Stomach (tissue), 4 donors: ENCODE measurements around the gene TENT4B.

ENCODE experiments used
- POLR2A ChIP-seq, 4 donors: fragments of 450-650 bp; IDR thresholded peaks; one replicate each; pipeline ENCODE4 v1.6.1; 2016; ENCODE audit warnings: antibody characterized with exemption in 4 of 4, control low read depth in 2 of 4, mild to moderate bottlenecking in 1 of 4, moderate library complexity in 1 of 4
- POLR2AphosphoS5 ChIP-seq, 3 donors: sonication (generic); formaldehyde crosslinking; IDR thresholded peaks; one replicate each; pipeline ENCODE4 v1.6.1; 2016; ENCODE audit warnings: antibody characterized with exemption in 3 of 3
- TF ChIP-seq, protein P1 (sequence below), 7 experiments: fragments of 450-650 bp in 4 of 7; fragments of 200-600 bp in 3 of 7; sonication (generic) in 3 of 7; IDR thresholded peaks; one replicate each; pipeline ENCODE4 v1.5.1; 2016 to 2019; ENCODE audit warnings: antibody characterized with exemption in 7 of 7, control low read depth in 2 of 7, mild to moderate bottlenecking in 1 of 7

DNA sequence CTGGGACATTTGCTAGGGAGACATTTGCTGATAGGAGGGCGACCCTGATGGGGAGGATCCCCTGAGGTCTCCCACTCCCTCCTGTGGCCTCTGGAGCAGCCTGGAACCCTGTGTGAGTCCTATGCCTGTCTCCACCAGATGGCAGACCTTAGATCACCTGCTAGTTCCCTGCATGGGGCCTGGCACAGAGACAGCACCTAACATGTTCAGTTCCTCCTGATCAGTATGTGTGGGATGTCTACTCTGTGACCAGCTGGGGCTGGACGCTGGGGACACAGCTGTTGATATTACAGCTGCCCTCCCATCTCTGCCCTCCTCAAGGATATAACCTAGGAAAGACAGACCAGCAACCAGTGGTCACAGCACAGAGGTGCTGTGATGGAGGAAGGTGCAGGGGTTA, 112.2 kb downstream of the TENT4B start:
- TF ChIP-seq, protein P1, sequence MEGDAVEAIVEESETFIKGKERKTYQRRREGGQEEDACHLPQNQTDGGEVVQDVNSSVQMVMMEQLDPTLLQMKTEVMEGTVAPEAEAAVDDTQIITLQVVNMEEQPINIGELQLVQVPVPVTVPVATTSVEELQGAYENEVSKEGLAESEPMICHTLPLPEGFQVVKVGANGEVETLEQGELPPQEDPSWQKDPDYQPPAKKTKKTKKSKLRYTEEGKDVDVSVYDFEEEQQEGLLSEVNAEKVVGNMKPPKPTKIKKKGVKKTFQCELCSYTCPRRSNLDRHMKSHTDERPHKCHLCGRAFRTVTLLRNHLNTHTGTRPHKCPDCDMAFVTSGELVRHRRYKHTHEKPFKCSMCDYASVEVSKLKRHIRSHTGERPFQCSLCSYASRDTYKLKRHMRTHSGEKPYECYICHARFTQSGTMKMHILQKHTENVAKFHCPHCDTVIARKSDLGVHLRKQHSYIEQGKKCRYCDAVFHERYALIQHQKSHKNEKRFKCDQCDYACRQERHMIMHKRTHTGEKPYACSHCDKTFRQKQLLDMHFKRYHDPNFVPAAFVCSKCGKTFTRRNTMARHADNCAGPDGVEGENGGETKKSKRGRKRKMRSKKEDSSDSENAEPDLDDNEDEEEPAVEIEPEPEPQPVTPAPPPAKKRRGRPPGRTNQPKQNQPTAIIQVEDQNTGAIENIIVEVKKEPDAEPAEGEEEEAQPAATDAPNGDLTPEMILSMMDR (IDR thresholded peaks at IDR 0.05): peak in 2 of 7 experiments; percentile 11 to 20
- TF ChIP-seq POLR2A (IDR thresholded peaks at IDR 0.05) (no peak), POLR2AphosphoS5 (IDR thresholded peaks at IDR 0.05) (no peak)
